Amniotic epithelial cell (primary cell): ENCODE measurements around the gene MAP3K4.

ENCODE experiments used
- DNase-seq: peaks from one replicate; pipeline ENCODE4 v3.0.0-alpha.2; 2010; ENCODE audit warnings: low read depth

MAP3K4 gene

DNA sequence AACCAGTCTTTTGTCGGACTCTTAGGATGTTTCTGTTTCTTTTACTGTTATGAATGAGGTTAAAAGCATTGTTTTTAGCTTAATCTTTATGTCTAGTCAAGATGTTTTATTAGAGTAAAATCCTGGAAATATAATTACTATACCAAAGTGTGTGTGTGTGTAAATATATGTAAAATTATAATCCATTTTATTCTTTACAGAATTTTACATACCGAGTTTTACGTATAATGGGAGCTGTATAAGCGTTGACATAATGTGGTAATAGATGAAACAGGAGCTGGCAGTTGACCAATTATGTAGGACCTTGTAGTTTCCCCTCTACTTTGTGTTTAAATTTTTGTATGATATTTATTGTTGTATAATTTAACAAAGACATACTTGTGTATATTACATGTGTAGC, 16.7 kb downstream of the MAP3K4 start:
- DNase-seq, result no peak

DNA sequence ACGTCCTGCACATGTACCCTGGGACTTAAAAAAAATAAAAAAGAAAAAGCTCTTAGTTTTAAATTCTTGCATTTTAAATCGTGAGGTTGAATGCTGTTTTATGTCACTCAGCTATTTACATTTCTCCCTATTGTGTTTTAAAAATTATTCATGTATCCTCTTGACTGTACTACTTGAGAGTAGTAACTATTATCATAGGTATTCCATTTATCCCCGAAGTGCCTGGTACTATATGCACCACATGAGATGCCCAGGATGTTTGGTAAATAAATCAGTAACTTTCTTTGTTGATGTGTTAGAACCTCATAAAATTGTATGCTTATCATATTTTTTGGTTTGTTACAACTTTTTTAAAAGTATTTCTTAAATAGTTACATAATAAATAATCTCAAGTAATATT, 18.4 kb downstream of the MAP3K4 start:
- peak; percentile 30 for DNase-seq

DNA sequence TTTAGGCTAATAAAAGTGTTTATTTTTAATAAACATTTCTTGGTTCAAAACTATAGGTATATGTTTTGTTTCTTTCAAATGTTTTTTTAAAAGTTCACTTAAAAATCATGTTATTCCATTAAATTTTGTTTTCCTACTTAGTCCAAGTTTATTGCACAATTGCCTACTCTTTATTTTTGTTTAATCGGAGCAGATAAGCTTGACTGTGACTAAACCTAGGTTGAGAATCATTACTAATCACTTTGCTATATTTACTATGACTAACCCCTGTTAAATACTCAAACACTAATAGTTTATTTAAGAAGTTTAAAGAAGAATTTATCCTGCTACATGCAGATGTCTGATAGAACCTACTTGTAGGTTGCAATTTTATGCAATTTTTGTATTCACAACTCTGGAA, 18.8 kb downstream of the MAP3K4 start:
- DNase-seq, result peak; percentile 77

- no peak for DNase-seq
These were observed 20.2 kb downstream of the MAP3K4 start for GRCh38 chr6:161011492-161012480.

DNA sequence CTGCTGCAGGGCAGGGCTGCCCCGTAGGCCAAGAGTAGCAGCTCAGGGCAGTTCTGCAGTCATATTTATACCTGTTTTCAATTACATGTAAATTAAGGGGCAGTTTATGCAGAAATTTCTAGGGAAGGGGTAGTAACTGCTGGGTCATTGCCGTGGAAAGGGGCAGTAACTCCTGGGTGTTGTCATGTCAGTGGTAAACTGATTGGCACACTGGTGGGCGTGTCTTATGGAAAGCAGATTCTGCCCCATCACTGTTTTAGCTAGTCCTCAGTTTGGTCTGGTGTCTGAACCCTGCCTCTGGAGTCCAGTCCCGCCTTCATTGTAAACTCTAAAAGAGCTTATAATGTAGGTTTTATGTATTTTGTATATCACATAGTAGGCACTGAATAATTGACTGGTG, 22.1 kb downstream of the MAP3K4 start:
- no peak for DNase-seq

- no peak for DNase-seq
These were observed 26.4 kb downstream of the MAP3K4 start for GRCh38 chr6:161017766-161018564.

DNA sequence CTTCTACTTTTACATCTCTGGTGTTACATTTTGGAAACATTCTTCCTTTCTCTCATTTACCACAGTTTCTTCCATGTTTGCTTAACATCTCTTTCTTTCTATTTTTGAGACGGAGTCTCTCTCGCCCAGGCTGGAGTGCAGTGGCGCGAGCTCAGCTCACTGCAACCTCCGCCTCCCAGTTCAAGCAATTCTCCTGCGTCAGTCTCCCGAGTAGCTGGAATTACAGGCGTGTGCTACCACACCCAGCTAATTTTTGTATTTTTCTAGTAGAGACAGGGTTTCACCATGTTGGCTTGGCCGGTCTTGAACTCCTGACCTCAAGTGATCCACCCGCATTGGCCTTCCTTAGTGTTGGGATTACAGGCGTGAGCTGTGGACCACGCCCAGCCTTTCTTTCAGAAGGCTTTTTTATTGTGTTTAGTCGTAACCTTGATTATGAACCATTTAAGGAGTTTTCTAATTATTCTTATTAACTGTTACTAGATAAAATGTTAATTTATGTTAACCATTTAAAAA, 27.8 kb downstream of the MAP3K4 start:
- no peak for DNase-seq

GRCh38 chr6:161021543-161021942, 30.0 kb downstream of the MAP3K4 start:
- no peak for DNase-seq

DNA sequence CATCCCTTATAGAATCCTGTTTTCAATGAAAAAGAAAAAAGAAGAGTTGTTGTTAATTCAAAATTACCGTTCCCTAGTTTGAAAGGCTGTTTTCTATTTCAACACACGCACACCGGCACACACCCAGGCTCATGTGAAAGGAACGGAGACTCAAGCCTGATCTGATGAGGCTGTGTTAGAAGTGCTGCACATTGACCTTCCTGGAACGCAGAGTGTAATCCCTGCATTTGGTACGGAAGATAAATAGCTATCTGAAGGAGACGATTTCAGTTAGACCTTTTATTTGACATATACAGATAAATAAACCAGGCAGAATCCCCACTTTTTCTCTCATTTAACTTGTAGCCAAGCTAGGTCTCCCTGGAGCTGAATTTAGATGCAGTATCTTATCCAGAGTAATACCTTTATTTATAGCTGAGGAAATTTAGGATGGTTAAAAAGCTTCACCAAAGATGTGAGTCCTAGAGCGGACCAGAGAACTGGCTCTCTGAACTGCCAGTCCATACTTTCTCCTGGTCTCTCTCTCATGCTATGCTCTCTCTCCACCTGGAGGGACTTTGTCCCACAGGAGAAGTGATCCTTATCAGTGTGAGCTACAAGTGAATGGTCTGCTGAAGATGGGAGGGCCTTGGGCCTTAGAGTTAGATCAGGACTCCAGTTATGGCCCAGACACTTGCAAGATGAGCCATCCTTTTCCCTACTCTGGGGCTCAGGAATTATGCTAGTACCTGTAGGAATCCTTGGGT, 30.6 kb downstream of the MAP3K4 start:
- peak; percentile 30 for DNase-seq

- no peak for DNase-seq
These were observed 31.7 kb downstream of the MAP3K4 start for GRCh38 chr6:161023316-161023715.

- no peak for DNase-seq
These were observed 32.9 kb downstream of the MAP3K4 start for GRCh38 chr6:161024364-161024920.

DNA sequence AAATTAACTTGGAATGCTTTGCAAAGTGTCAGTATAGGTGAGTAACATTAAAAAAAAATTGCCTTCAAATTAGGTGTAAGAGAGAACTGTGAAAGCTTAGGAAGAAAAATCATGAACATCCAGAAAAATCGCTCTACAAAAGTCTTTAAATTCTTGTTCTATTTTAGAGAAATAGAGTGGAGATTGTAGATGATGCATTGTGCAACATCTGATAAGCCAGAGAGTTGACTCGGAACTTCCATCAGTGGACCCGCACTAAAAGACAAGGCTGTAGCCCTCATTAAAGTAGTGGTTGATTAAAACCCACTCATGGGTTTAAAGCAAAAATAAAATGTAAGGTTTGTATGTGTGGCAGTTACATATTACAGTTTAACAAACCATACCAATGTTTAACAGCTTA, 35.8 kb downstream of the MAP3K4 start:
- peak; percentile 61 for DNase-seq

- DNase-seq, result peak; percentile 97
These were observed 37.7 kb downstream of the MAP3K4 start for GRCh38 chr6:161029195-161029809.

DNA sequence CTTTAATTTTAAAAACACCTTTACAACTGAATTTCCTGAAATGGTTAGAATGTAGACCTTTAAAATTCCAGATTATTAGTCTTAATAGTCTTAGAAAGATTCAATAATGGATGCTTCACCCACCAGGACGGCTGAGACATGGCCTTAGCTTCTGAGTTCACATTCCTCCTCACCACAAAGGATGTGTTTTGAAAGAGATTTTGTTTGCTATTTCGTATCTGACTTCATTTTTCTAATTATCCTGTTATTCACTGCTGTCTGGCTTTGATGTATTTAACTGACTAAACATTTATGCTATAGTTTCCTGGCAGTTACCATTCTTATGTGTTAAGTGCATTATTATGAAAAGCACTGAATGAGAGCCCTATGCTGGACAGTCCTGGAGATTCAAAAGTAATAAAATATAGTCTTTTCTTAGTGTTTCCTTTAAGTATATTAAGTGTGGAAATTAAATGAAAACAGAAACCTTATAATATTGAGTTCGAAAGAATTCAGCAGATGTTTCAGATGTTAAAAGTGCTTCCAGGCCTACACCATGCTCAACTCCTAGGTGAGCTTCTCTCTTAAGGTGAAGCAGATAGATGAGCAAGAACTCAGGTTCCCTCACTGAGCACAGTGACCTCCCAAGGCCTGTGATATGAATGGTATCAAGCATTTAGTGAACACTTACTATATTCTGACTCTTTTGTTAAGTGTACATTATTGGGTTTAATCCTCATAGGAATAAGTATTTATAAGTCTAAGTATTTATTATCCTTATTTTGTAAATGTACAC, 40.3 kb downstream of the MAP3K4 start:
- DNase-seq, result peak; percentile 86

GRCh38 chr6:161033667-161034066, 42.1 kb downstream of the MAP3K4 start:
- peak; percentile 67 for DNase-seq

- DNase-seq, result peak; percentile 72
These were observed 43.8 kb downstream of the MAP3K4 start for GRCh38 chr6:161035182-161035980.

DNA sequence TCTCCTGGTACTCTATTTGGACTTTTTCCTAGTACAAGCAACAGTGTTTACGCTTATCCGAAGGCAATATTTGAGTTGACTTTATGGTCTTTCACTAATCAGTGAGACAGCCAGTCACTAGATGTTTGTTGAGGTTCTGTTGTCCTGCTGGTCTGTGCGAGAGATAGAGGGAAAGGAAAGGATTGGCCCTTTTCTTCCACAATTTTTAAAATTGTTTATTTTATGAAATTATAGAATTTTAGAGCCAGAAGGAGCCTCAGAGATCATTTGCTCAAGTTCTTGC, 44.4 kb downstream of the MAP3K4 start:
- DNase-seq, result no peak

DNA sequence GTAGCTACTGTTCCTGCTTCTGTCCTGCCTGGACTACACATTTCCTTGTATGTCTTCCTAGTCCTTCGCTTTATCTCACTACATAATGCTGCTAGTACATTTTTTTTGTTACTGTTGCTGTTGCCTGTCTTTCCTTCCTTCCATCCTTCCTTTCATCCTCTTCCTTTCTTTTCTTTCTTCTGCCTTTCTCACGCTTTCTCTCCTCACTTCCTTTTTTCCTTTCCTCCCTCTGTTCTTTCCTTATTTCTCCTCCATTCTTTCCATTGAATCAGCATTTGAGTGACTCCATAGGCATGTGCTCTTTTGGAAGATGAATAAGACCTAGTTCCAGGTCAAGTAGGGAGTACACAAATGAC, 46.3 kb downstream of the MAP3K4 start:
- no peak for DNase-seq

GRCh38 chr6:161038229-161039031, 46.9 kb downstream of the MAP3K4 start:
- DNase-seq, result peak; percentile 88
